HEK293 (cell line): ENCODE data around the gene TSGA10IP.

ENCODE experiments used
- CTCF ChIA-PET: fragments of 350-600 bp; formaldehyde crosslinking; extraction: SDS; loops from one replicate; lab custom pipeline; 2021; ENCODE audit warnings: antibody characterized with exemption; lab: Yijun Ruan, JAX
- POLR2A ChIA-PET: fragments of 300-600 bp; formaldehyde crosslinking; extraction: SDS; loops from one replicate; lab custom pipeline; 2020; ENCODE audit warnings: antibody characterized with exemption, inconsistent platforms; lab: Yijun Ruan, JAX
- H3K27ac ChIP-seq: fragments of 200-500 bp; sonication (Bioruptor generic); 2 replicates; pipeline ENCODE4 v1.5.1; 2014; ENCODE audit warnings: low read depth, low read length, control low read depth, inconsistent platforms; ENCODE audit errors: extremely low read depth
- H3K36me3 ChIP-seq, 2 experiments: fragments of 200-500 bp in 1 of 2; sonication (Bioruptor generic) in 1 of 2; 1 replicate in 1 of 2; 2 replicates in 1 of 2; pipeline ENCODE4 v1.5.1; 2014 to 2017; ENCODE audit warnings: inconsistent platforms in 2 of 2, low read length in 2 of 2; ENCODE audit not compliant: control insufficient read depth in 2 of 2, insufficient read depth in 1 of 2
- H3K4me1 ChIP-seq: fragments of 200-500 bp; sonication (Bioruptor generic); 2 replicates; pipeline ENCODE4 v1.5.1; 2014; ENCODE audit warnings: mild to moderate bottlenecking, low read length, inconsistent platforms; ENCODE audit not compliant: control insufficient read depth, insufficient read depth
- H3K4me3 ChIP-seq: 2 replicates; pipeline ENCODE4 v1.5.1; 2011; ENCODE audit warnings: low read depth, mild to moderate bottlenecking, control low read depth, low read length, moderate library complexity
- H3K9me3 ChIP-seq: fragments of 200-500 bp; sonication (Bioruptor generic); 2 replicates; pipeline ENCODE4 v1.5.1; 2014; ENCODE audit warnings: low read depth, low read length, inconsistent platforms; ENCODE audit not compliant: control insufficient read depth, insufficient read depth
- AEBP2 ChIP-seq: fragments of 450-650 bp; formaldehyde crosslinking; IDR thresholded peaks from 2 replicates; pipeline ENCODE4 v1.5.1; 2016; ENCODE audit warnings: missing biosample characterization, missing genetic modification characterization, borderline replicate concordance
- BCL6B ChIP-seq: fragments of 450-650 bp; formaldehyde crosslinking; IDR thresholded peaks from 2 replicates; pipeline ENCODE4 v1.5.1; 2017; ENCODE audit warnings: missing biosample characterization, missing genetic modification characterization
- GLIS2 ChIP-seq: fragments of 450-650 bp; formaldehyde crosslinking; IDR thresholded peaks from 2 replicates; pipeline ENCODE4 v1.5.1; 2016; ENCODE audit warnings: missing biosample characterization, missing genetic modification characterization
- TSHZ1 ChIP-seq: fragments of 450-650 bp; formaldehyde crosslinking; IDR thresholded peaks from 2 replicates; pipeline ENCODE4 v1.5.1; 2016; ENCODE audit warnings: missing biosample characterization, missing genetic modification characterization, borderline replicate concordance
- ZBTB17 ChIP-seq: fragments of 450-650 bp; formaldehyde crosslinking; IDR thresholded peaks from 2 replicates; pipeline ENCODE4 v1.5.1; 2016; ENCODE audit warnings: missing biosample characterization, missing genetic modification characterization
- ZBTB6 ChIP-seq: fragments of 450-650 bp; formaldehyde crosslinking; IDR thresholded peaks from 2 replicates; pipeline ENCODE4 v1.5.1; 2017; ENCODE audit warnings: missing biosample characterization, missing genetic modification characterization
- ZNF146 ChIP-seq: fragments of 450-650 bp; formaldehyde crosslinking; IDR thresholded peaks from 2 replicates; pipeline ENCODE4 v1.5.1; 2016; ENCODE audit warnings: missing biosample characterization, missing genetic modification characterization
- ZNF174 ChIP-seq: fragments of 450-650 bp; formaldehyde crosslinking; IDR thresholded peaks from 2 replicates; pipeline ENCODE4 v1.5.0; 2017; ENCODE audit warnings: missing biosample characterization, mild to moderate bottlenecking, missing genetic modification characterization
- ZNF223 ChIP-seq: fragments of 450-650 bp; formaldehyde crosslinking; IDR thresholded peaks from 2 replicates; pipeline ENCODE4 v1.5.1; 2016; ENCODE audit warnings: missing biosample characterization, missing genetic modification characterization
- ZNF324 ChIP-seq: fragments of 450-650 bp; formaldehyde crosslinking; IDR thresholded peaks from 2 replicates; pipeline ENCODE4 v1.5.1; 2016; ENCODE audit warnings: missing biosample characterization, missing genetic modification characterization
- ZNF37A ChIP-seq: fragments of 450-650 bp; IDR thresholded peaks from 2 replicates; pipeline ENCODE4 v1.5.1; 2018; ENCODE audit warnings: missing biosample characterization, missing genetic modification characterization
- ZNF398 ChIP-seq: fragments of 450-650 bp; formaldehyde crosslinking; IDR thresholded peaks from 2 replicates; pipeline ENCODE4 v1.5.1; 2017; ENCODE audit warnings: missing biosample characterization, missing genetic modification characterization
- ZNF433 ChIP-seq: fragments of 450-650 bp; formaldehyde crosslinking; IDR thresholded peaks from 2 replicates; pipeline ENCODE4 v1.5.1; 2016; ENCODE audit warnings: missing biosample characterization, missing genetic modification characterization, low read depth
- ZNF521 ChIP-seq: fragments of 450-650 bp; formaldehyde crosslinking; IDR thresholded peaks from 2 replicates; pipeline ENCODE4 v1.5.1; 2017; ENCODE audit warnings: missing biosample characterization, mild to moderate bottlenecking, missing genetic modification characterization
- ZNF571 ChIP-seq: fragments of 450-650 bp; formaldehyde crosslinking; IDR thresholded peaks from 2 replicates; pipeline ENCODE4 v1.5.0; 2017; ENCODE audit warnings: missing biosample characterization, missing genetic modification characterization
- ZNF626 ChIP-seq: fragments of 450-650 bp; sonication (Bioruptor Pico); formaldehyde crosslinking; IDR thresholded peaks from 2 replicates; pipeline ENCODE4 v1.5.1; 2018; ENCODE audit warnings: missing biosample characterization, missing genetic modification characterization, inconsistent platforms

The TSGA10IP gene

GRCh38 chr11:65979261-65979759 lies 34.0 kb downstream of the TSGA10IP start:
- no peak overlapping the region for H3K4me3 ChIP-seq
- H3K9me3 ChIP-seq = no peaks in the 10 kb centered on the region
- POLR2A ChIA-PET = interaction anchor here (1.0 kb wide), 1 partner anchor 310 kb away, joined by 3 read pairs; the partner anchor contains the start of gene YIF1A
- H3K27ac ChIP-seq = no peak overlapping the region
- CTCF ChIA-PET = interaction anchor here (0.5 to 1.4 kb wide), 3 partner anchors 9 to 95 kb away, joined by 3 to 5 read pairs (median 4); no protein-coding TSS in a partner anchor
- no peaks in the 10 kb centered on the region for H3K4me1 ChIP-seq
- TF ChIP-seq TSHZ1 (tag by site-specific recombination) (no peak), GLIS2 (tag by site-specific recombination) (no peak), ZNF571 (tag by site-specific recombination) (no peak), ZNF324 (tag by site-specific recombination) (no peak), ZNF433 (tag by site-specific recombination) (no peak), ZBTB17 (tag by site-specific recombination) (no peak), ZNF37A (tag by site-specific recombination) (no peak), BCL6B (tag by site-specific recombination) (no peak), ZNF223 (tag by site-specific recombination) (no peak), ZNF398 (tag by site-specific recombination) (no peak), ZNF626 (tag by site-specific recombination) (no peak), ZNF146 (tag by site-specific recombination) (no peak), AEBP2 (tag by site-specific recombination) (no peak), ZNF521 (tag by site-specific recombination) (no peak), ZNF174 (no peak)
- H3K36me3 ChIP-seq = peaks cover 0 to 43% of the 10 kb centered on the region in 2 experiments; a peak in 2 of 3 replicates

GRCh38 chr11:65981101-65981740 lies 35.9 kb downstream of the TSGA10IP start:
- CTCF ChIA-PET = interaction anchor here (0.6 kb wide), 1 partner anchor 12 kb away, joined by 5 read pairs; no protein-coding TSS in a partner anchor

More at GRCh38 chr11:65981101-65981740, 35.9 kb downstream of the TSGA10IP start:
- POLR2A ChIA-PET = interaction anchor here (0.7 to 1.1 kb wide), 2 partner anchors 10 to 114 kb away, joined by 4 to 6 read pairs; no protein-coding TSS in a partner anchor
- Histone ChIP-seq H3K36me3 (peaks cover 0 to 33% of the 10 kb centered on the region in 2 experiments; a peak in 1 of 3 replicates), H3K4me3 (no peak overlapping the region), H3K27ac (no peak overlapping the region), H3K4me1 (no peaks in the 10 kb centered on the region), H3K9me3 (no peaks in the 10 kb centered on the region)
- no peak for TF ChIP-seq ZBTB6 (tag by site-specific recombination)
